BE2C (cell line): ENCODE results near the gene SLC37A1.

Source experiments
- DNase-seq: peaks from one replicate; pipeline ENCODE4 v3.0.0-alpha.2; 2020
- H3K27me3 ChIP-seq: fragments of 250-450 bp; sonication (Bioruptor Pico); 2 replicates; pipeline ENCODE4 v1.5.1; 2020; ENCODE audit warnings: mild to moderate bottlenecking
- H3K36me3 ChIP-seq: fragments of 250-450 bp; sonication (Bioruptor Pico); 2 replicates; pipeline ENCODE4 v1.5.1; 2020; ENCODE audit warnings: mild to moderate bottlenecking
- H3K4me1 ChIP-seq: fragments of 250-450 bp; sonication (Bioruptor Pico); 2 replicates; pipeline ENCODE4 v1.5.1; 2020
- H3K4me3 ChIP-seq: 2 replicates; pipeline ENCODE4 v1.5.1; 2011; ENCODE audit warnings: low read depth, low read length
- H3K9me3 ChIP-seq: fragments of 250-450 bp; sonication (Bioruptor Pico); 2 replicates; pipeline ENCODE4 v1.5.1; 2020
- TF ChIP-seq, protein P1 (sequence below): IDR thresholded peaks from 2 replicates; pipeline ENCODE4 v1.5.1; 2012; ENCODE audit warnings: mild to moderate bottlenecking, low read depth, low read length

The SLC37A1 gene

DNA sequence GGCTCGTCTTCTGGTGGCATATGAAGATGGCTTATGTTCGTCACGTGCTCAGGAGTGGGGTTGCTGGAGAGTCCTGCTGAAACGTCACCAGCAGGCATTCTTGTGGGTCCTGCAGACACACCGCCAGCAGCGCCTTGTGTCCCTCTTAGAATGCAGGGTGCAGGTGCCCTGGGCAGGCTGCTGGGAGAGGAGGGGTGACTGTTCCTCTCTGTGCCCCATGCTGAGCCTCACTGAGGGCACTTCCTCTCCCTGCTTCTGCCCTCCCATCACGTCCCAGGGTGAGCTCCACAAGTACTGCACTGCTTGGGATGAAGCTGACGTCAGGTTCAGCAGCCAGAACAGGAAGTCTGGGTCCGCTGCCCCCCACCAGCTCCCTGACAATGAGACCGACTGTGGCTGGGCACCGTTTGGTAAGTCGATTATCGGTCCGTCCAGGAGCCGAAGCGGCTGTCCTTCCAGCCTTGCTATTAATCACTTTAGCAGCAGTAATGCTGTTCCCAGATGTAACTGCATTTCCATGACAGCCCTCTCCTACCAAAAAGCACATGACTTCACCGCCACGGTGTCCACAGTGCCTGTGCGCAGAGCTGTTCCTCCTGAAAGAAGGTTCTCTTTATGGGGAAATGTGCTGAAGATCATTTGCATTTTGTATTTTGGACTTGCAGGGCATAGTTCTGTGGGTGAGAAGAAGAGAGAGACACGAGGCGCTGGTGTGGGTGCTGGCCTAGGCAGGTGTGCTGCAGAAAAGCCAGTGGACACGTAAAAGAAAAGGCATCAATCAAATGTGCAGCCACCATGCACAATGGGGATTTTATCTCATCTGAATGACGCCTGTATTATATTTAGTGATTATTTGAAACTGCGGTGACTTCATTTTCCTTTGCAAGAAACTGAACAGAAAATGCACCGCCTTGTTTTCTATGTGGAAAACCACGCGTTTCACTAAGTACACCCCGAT lies 21.0 kb downstream of the SLC37A1 start:
- peak; percentile 64 for DNase-seq
- peaks cover 29% of the 10 kb centered on the region for H3K4me1 ChIP-seq
- TF ChIP-seq, protein P1, sequence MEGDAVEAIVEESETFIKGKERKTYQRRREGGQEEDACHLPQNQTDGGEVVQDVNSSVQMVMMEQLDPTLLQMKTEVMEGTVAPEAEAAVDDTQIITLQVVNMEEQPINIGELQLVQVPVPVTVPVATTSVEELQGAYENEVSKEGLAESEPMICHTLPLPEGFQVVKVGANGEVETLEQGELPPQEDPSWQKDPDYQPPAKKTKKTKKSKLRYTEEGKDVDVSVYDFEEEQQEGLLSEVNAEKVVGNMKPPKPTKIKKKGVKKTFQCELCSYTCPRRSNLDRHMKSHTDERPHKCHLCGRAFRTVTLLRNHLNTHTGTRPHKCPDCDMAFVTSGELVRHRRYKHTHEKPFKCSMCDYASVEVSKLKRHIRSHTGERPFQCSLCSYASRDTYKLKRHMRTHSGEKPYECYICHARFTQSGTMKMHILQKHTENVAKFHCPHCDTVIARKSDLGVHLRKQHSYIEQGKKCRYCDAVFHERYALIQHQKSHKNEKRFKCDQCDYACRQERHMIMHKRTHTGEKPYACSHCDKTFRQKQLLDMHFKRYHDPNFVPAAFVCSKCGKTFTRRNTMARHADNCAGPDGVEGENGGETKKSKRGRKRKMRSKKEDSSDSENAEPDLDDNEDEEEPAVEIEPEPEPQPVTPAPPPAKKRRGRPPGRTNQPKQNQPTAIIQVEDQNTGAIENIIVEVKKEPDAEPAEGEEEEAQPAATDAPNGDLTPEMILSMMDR: no peak
- no peaks in the 10 kb centered on the region for H3K36me3 ChIP-seq
- no peaks in the 10 kb centered on the region for H3K27me3 ChIP-seq
- no peaks in the 10 kb centered on the region for H3K9me3 ChIP-seq
- H3K4me3 ChIP-seq: peak overlapping the region; percentile 15; the same call in 1 of the 2 replicates

DNA sequence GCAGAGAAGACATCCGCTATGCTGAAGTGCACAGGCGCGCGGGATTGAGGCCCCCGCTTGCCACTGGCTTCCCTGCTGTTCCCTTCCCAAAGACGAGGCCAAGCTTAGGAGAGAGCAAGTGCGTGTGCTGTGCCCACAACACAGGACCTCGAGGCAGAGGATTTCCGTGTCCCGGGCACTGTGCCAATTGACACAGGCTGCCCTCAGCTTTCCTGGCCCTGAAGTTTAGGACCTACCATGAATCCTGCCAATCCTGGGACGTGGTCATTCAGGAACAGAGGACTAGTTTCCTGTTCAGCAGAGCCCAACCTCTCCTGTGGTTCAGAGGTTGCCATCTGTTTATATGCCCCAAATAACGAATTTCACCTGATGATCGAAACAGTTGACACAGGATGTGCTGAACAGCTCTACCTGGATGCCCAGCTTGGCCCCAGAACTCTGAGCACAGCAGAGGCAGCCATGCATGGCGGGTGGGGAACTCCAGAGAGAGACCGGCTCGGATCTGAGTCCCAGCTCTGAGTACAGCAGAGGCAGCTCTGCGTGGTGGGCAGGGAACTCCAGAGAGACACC lies 22.0 kb downstream of the SLC37A1 start:
- Histone ChIP-seq H3K9me3 (no peaks in the 10 kb centered on the region), H3K4me1 (peaks cover 29% of the 10 kb centered on the region), H3K36me3 (no peaks in the 10 kb centered on the region), H3K4me3 (no peak overlapping the region), H3K27me3 (no peaks in the 10 kb centered on the region)
- TF ChIP-seq, protein P1: no peak
- no peak for DNase-seq

DNA sequence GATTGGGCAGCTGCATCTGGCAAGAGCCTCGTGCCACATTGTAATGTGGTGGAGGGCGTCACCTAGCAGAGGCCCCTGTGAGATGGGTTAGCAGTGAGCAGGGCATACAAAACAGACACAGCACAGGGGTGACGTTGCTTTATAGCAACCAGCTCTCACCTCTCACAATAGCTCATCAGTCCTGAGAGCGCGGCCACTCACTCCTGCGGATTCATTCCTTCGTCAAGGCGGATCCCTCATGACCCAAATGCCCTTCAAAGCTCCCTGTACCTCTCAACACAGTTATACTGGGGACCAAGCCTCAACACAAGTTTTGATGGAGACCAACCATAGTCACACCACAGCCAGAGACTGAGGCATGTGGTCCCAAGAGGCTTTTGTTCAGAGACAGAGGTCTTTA lies 22.9 kb downstream of the SLC37A1 start:
- Histone ChIP-seq H3K4me1 (peaks cover 29% of the 10 kb centered on the region), H3K4me3 (no peak overlapping the region), H3K9me3 (no peaks in the 10 kb centered on the region), H3K27me3 (no peaks in the 10 kb centered on the region), H3K36me3 (no peaks in the 10 kb centered on the region)
- DNase-seq: no peak
- TF ChIP-seq, protein P1: no peak

DNA sequence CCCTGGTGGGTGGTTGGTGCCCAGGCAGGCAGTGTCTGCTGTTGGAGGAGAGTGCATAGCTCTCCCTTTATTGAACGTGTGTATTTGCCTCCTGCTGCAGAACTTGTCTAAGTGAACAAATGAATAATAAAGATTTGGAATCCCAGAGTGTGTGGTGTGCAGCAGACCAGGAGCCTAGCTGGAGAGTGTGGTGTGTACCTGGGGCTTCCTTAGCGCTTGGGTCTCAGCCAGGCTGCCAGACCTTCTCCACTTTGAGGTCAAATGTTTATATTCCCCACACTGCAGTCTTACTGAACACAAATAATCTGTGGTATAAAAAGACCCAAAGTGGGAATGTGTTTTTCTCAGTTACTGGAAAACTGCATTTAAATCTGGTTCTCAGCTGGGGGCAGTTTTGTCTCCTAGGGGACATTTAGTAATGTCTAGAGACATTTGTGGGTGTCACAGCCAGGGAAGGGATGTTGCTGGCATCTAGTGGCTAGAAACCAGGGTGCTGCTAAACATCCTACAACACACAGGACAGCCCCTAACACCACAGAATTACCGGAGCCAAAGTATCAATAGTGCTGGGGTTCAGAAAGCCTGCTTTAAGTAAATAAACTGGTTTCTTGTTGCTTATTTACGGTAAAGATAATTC lies 23.6 kb downstream of the SLC37A1 start:
- H3K36me3 ChIP-seq: no peaks in the 10 kb centered on the region
- no peak overlapping the region for H3K4me3 ChIP-seq
- no peak for DNase-seq
- H3K27me3 ChIP-seq: no peaks in the 10 kb centered on the region
- no peaks in the 10 kb centered on the region for H3K9me3 ChIP-seq
- H3K4me1 ChIP-seq: peaks cover 29% of the 10 kb centered on the region
- TF ChIP-seq, protein P1: peak; percentile 64

DNA sequence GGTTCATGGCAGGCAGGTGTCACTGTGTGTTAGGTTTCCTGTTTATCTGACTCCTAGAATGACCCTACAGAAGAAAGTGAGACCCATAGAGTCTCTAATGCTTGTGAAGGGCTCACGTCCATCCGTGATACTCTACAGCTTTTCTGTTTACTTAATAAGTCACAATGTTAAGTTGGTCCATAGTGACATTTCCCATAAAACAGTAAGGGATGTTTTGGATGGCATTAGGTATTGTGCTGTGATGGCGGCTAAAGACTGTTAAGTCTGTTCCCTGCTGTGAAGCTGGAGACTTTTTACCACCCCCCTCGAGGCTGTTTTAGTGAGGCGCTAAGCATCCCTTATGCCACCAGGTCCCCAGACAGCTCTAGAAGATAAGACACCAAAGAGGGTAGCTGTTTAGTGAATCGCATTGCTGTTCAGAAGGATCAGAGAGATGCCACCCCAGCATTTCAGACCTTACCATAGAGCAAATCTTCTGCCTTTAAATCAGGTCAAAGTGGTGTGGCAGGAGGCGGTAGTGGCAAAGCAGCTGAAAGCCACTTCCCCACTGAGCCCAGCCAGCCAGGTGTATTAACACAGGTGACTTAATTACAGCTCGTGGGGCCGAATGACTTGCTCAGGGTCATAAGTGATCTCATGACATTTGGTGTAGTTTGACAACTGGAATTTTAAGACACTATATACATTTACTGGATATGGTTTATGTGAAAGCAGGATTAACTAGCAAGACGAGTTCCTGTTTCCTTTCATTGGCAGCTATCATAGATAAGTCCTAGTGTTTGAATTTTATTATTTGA lies 25.0 kb downstream of the SLC37A1 start:
- no peaks in the 10 kb centered on the region for H3K27me3 ChIP-seq
- H3K4me1 ChIP-seq: peaks cover 29% of the 10 kb centered on the region

More for the DNA sequence above, 25.0 kb downstream of the SLC37A1 start:
- TF ChIP-seq, protein P1: no peak
- Histone ChIP-seq H3K9me3 (no peaks in the 10 kb centered on the region), H3K36me3 (no peaks in the 10 kb centered on the region), H3K4me3 (no peak overlapping the region)
- no peak for DNase-seq
